PC-3 (cell line): ENCODE results near the gene CSNK1G1. TPM values are rescaled to one million over a fixed set of nuclear protein-coding genes. Genes with fewer than 3 reads are reported as not detected.
A peak's percentile ranks its signal among the peaks of the same experiment; 100 is the strongest.

Source experiments
- ATAC-seq: fragments of 200-7000 bp; cut with Tn5 transposase; 2 replicates; pipeline ENCODE4 v1.9.1; 2020; ENCODE audit warnings: mild to moderate bottlenecking, moderate library complexity
- BruUV-seq: library from RNA; stranded (reverse); fragments of 400-500 nt; replicated peaks from 2 replicates; lab custom pipeline; 2021; lab: Mats Ljungman, UMichigan
- CTCF ChIA-PET: fragments of 300-600 bp; sonication (Branson Sonifier 250); formaldehyde crosslinking; loops from one replicate; lab custom pipeline; 2022; ENCODE audit warnings: antibody characterized with exemption; lab: Charles Lee
- POLR2A ChIA-PET: fragments of 300-600 bp; sonication (Branson Sonifier 250); formaldehyde crosslinking; loops from one replicate; lab custom pipeline; 2022; ENCODE audit warnings: antibody characterized with exemption; ENCODE audit not compliant: unreplicated experiment; lab: Charles Lee
- DNase-seq: peaks from one replicate; pipeline ENCODE4 v3.0.0-alpha.2; 2015
- H2AFZ ChIP-seq: fragments of 300-600 bp; sonication (generic); 2 replicates; pipeline ENCODE4 v1.6.0; 2016; ENCODE audit warnings: antibody characterized with exemption, low read length
- H3F3A ChIP-seq: fragments of 300-600 bp; sonication (generic); one replicate; pipeline ENCODE4 v1.6.0; 2017; ENCODE audit warnings: antibody characterized with exemption, low read length, control low read depth, mild to moderate bottlenecking; ENCODE audit not compliant: unreplicated experiment
- H3K27ac ChIP-seq: fragments of 300-600 bp; sonication (generic); 2 replicates; pipeline ENCODE4 v1.5.1; 2016; ENCODE audit warnings: mild to moderate bottlenecking, low read length
- H3K27me3 ChIP-seq: fragments of 300-600 bp; sonication (generic); 2 replicates; pipeline ENCODE4 v1.6.1; 2016; ENCODE audit warnings: low read length, mixed read lengths
- H3K36me3 ChIP-seq: fragments of 300-600 bp; sonication (generic); 2 replicates; pipeline ENCODE4 v1.6.1; 2016; ENCODE audit warnings: low read depth, mixed run types, low read length, mixed read lengths
- H3K4me1 ChIP-seq: fragments of 300-600 bp; sonication (generic); 2 replicates; pipeline ENCODE4 v1.5.1; 2016; ENCODE audit warnings: low read length; ENCODE audit not compliant: insufficient read depth
- H3K4me2 ChIP-seq: fragments of 300-600 bp; sonication (generic); 2 replicates; pipeline ENCODE4 v1.6.0; 2016; ENCODE audit warnings: low read length
- H3K4me3 ChIP-seq: fragments of 300-600 bp; sonication (generic); 2 replicates; pipeline ENCODE4 v1.5.1; 2016; ENCODE audit warnings: mild to moderate bottlenecking, low read length, mixed read lengths
- H3K79me2 ChIP-seq: fragments of 300-600 bp; sonication (generic); 2 replicates; pipeline ENCODE4 v1.6.1; 2017; ENCODE audit warnings: low read length, mixed read lengths
- H3K9ac ChIP-seq: fragments of 300-600 bp; sonication (generic); 2 replicates; pipeline ENCODE4 v1.6.0; 2016; ENCODE audit warnings: mild to moderate bottlenecking, low read length
- H3K9me2 ChIP-seq: fragments of 300-600 bp; sonication (generic); replicated peaks from 2 replicates; pipeline ENCODE4 v1.6.1; 2016; ENCODE audit warnings: mixed run types, low read length, mixed read lengths
- H3K9me3 ChIP-seq: fragments of 300-600 bp; sonication (generic); 2 replicates; pipeline ENCODE4 v1.6.1; 2016; ENCODE audit warnings: low read length, mixed read lengths
- H4K20me1 ChIP-seq: fragments of 300-600 bp; sonication (generic); 2 replicates; pipeline ENCODE4 v1.6.1; 2016; ENCODE audit warnings: low read length, mixed read lengths
- CTCF ChIP-seq: fragments of 300-600 bp; sonication (generic); conservative IDR thresholded peaks from 2 replicates; pipeline ENCODE4 v1.5.1; 2017; ENCODE audit warnings: antibody characterized with exemption, low read depth, mild to moderate bottlenecking, low read length
- EZH2 ChIP-seq: fragments of 300-600 bp; sonication (generic); IDR thresholded peaks from one replicate; pipeline ENCODE4 v1.6.1; 2017; ENCODE audit warnings: antibody characterized with exemption, mild to moderate bottlenecking, low read length; ENCODE audit not compliant: unreplicated experiment
- EZH2phosphoT487 ChIP-seq: fragments of 300-600 bp; sonication (generic); IDR thresholded peaks from 2 replicates; pipeline ENCODE4 v1.6.1; 2018; ENCODE audit warnings: mild to moderate bottlenecking, antibody characterized with exemption, low read length, borderline replicate concordance
- intact Hi-C: fragments of 100-400 bp; cut with micrococcal nuclease; formaldehyde crosslinking; loops from 2 replicates; pipeline ENCODE4 v1.9.0; 2023
- total RNA-seq: library from RNA; depleted of rRNA; stranded (reverse); fragments of >200 nt; gene quantifications from 2 replicates; pipeline ENCODE4 v1.2.3, GENCODE V29; 2014

CSNK1G1 gene
- total RNA-seq, 1 experiment from 2014 or later = 9.8 TPM

GRCh38 chr15:64251121-64251520 is 104.9 kb downstream of the CSNK1G1 start:
- CTCF ChIA-PET = no interaction called here
- no peaks in the 10 kb centered on the region for H3K27me3 ChIP-seq
- H3K27ac ChIP-seq = no peak overlapping the region
- intact Hi-C loops = loop anchor here (2.0 kb wide), 1 partner anchor 106 kb away; the partner anchor contains the start of gene CSNK1G1
- H3K9me3 ChIP-seq = no peaks in the 10 kb centered on the region
- H3K36me3 ChIP-seq = no peaks in the 10 kb centered on the region
- ATAC-seq = no peak
- peaks cover 50% of the 10 kb centered on the region for H3K4me1 ChIP-seq
- DNase-seq = no peak
- H3K79me2 ChIP-seq = peaks cover 2% of the 10 kb centered on the region; the same call in 1 of the 2 replicates
- H2AFZ ChIP-seq = no peak overlapping the region
- H3K4me2 ChIP-seq = no peak overlapping the region
- H4K20me1 ChIP-seq = no peaks in the 10 kb centered on the region
- H3K9ac ChIP-seq = no peak overlapping the region
- TF ChIP-seq EZH2phosphoT487 = no peak
- TF ChIP-seq CTCF = no peak
- no TSS peak for BruUV-seq
- H3K4me3 ChIP-seq = no peak overlapping the region
- POLR2A ChIA-PET = interaction anchor here (0.6 kb wide), 1 partner anchor 37 kb away, joined by 4 read pairs; no protein-coding TSS in a partner anchor
- no peaks in the 10 kb centered on the region for H3K9me2 ChIP-seq
- peaks cover 9% of the 10 kb centered on the region for H3F3A ChIP-seq

GRCh38 chr15:64249883-64250575 is 105.9 kb downstream of the CSNK1G1 start:
- ATAC-seq (peak; percentile 72), DNase-seq (peak; percentile 77)
- intact Hi-C loops = loop anchor here (2.0 to 5.0 kb wide), 2 partner anchors 38 to 107 kb away; partner anchors contain the start of gene CSNK1G1
- TF ChIP-seq EZH2 = no peak
- TF ChIP-seq EZH2phosphoT487 = no peak
- TF ChIP-seq CTCF = no peak
- Histone ChIP-seq H3K4me1 (peaks cover 51% of the 10 kb centered on the region), H3K27ac (peak overlapping the region; percentile 95), H3F3A (peaks cover 9% of the 10 kb centered on the region), H3K36me3 (no peaks in the 10 kb centered on the region), H3K4me2 (peak overlapping the region; percentile 56), H2AFZ (no peak overlapping the region), H3K9ac (peak overlapping the region; percentile 35), H4K20me1 (no peaks in the 10 kb centered on the region), H3K9me3 (no peaks in the 10 kb centered on the region), H3K4me3 (no peak overlapping the region), H3K27me3 (no peaks in the 10 kb centered on the region), H3K9me2 (no peaks in the 10 kb centered on the region), H3K79me2 (peaks cover 11% of the 10 kb centered on the region)
- CTCF ChIA-PET = interaction anchor here (0.6 kb wide), 1 partner anchor 109 kb away, joined by 4 read pairs; no protein-coding TSS in a partner anchor
- no TSS peak for BruUV-seq
- POLR2A ChIA-PET = no interaction called here

- Histone ChIP-seq H3K4me1 (peaks cover 51% of the 10 kb centered on the region), H3K4me2 (peak overlapping the region; percentile 56), H4K20me1 (no peaks in the 10 kb centered on the region), H3K36me3 (no peaks in the 10 kb centered on the region), H3K9ac (peak overlapping the region; percentile 35), H3K27ac (peak overlapping the region; percentile 95), H3F3A (peaks cover 9% of the 10 kb centered on the region), H3K9me3 (no peaks in the 10 kb centered on the region), H3K9me2 (no peaks in the 10 kb centered on the region), H2AFZ (no peak overlapping the region), H3K4me3 (no peak overlapping the region), H3K27me3 (no peaks in the 10 kb centered on the region), H3K79me2 (peaks cover 11% of the 10 kb centered on the region)
- CTCF ChIA-PET = no interaction called here
- DNase-seq = peak; percentile 57
- BruUV-seq = no TSS peak
- no peak for ATAC-seq
- intact Hi-C loops = loop anchor here (5.0 kb wide), 1 partner anchor 37 kb away; no protein-coding TSS in a partner anchor
- TF ChIP-seq EZH2 (no peak), CTCF (no peak), EZH2phosphoT487 (no peak)
- POLR2A ChIA-PET = no interaction called here
Measured at GRCh38 chr15:64249406-64249805, 106.6 kb downstream of the CSNK1G1 start.
